HG02588 (cell line): ENCODE data around the gene TSSK3.
A peak's percentile ranks its signal among the peaks of the same experiment; 100 is the strongest.

Source experiments
- ATAC-seq: cut with Tn5 transposase; IDR thresholded peaks from one replicate; pipeline ENCODE4 v1.9.1; 2021; ENCODE audit warnings: mild to moderate bottlenecking, moderate library complexity; ENCODE audit not compliant: unreplicated experiment

TSSK3 gene, protein sequence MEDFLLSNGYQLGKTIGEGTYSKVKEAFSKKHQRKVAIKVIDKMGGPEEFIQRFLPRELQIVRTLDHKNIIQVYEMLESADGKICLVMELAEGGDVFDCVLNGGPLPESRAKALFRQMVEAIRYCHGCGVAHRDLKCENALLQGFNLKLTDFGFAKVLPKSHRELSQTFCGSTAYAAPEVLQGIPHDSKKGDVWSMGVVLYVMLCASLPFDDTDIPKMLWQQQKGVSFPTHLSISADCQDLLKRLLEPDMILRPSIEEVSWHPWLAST

GRCh38 chr1:32362474-32363313 is at the start of gene TSSK3, which contains the start of gene FAM229A:
TSSK3 (plus strand) TSS chr1:32362539; CDS start chr1:32362702, 163 bp downstream.
FAM229A (minus strand) TSS chr1:32362485; CDS start chr1:32362091, 394 bp downstream.
- no peak for ATAC-seq

DNA sequence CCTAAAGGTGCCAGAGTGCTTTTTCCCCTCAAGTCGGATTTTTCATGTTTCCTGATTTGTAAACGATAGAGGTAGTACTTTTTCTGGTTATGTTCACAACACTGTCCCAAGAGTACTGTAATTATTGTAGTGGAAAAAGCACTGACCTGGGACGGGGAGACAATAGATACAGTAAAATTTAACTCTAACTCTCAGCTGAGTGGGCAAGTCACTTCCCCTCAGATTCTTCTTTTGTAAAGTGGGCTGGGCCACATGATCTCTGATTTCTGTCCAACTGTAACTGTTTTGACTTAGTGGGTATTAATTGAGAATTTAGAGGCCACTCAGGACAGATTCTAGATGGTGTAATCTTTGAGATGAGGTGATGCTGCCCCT is 45.4 kb upstream of the TSSK3 start:
- ATAC-seq, result no peak

GRCh38 chr1:32318127-32318869 is 44.0 kb upstream of the TSSK3 start:
- ATAC-seq, result no peak

DNA sequence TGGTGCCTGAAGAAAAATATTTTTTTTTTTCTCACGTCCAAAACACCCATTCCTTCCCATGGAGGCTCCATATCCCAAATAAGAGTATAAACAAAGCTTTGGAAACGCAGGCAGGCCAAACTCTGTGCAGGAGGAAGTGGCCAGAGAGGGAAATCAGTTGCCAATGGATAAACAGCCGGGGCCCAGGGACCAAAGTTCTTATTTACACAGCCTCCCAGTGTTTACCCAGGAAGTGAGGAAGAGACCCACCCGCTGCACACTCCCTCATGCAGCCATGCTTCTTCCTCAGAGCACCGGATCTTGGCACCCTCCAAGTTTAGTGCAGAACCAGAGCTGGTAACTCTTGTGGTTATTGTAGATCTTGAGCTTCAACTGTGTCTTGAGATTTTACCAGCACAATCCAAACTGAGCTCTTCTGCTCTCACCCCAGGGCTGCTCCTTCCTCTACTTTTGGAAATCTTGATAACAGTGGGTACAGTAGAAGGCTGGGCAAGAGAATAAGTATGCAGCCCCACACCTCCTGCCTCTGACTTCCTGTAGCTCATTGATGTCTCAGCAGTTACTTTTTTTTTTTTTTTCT is 40.5 kb upstream of the TSSK3 start:
- no peak for ATAC-seq

- ATAC-seq, result no peak
These were observed 35.1 kb upstream of the TSSK3 start for GRCh38 chr1:32327204-32327603.

DNA sequence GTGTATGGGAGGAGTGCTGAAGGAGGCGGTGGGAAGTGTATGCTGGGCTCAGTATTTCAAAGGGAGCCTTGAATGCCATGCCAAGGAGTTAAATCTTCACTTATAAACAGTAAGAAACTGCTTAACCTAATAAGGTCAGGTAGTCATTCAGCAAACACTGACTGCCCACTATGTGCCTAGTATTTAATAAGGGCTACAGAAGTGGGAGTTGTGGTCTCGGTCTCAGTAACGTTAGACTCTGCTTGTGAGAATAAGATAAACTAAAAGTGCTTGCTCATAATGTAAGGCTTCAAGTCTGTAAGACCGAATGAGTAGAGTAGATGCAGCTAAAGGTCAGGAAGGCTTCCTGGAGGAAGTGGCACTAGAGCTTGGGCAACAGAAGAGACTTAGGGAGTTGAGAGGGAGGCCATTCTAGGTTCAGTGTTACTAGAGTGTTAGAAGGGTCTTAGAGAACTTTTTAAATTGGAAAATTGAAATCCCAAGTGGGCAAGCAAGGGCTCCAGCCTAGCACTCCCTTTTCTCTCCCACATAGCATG is 32.3 kb upstream of the TSSK3 start:
- ATAC-seq, result no peak

DNA sequence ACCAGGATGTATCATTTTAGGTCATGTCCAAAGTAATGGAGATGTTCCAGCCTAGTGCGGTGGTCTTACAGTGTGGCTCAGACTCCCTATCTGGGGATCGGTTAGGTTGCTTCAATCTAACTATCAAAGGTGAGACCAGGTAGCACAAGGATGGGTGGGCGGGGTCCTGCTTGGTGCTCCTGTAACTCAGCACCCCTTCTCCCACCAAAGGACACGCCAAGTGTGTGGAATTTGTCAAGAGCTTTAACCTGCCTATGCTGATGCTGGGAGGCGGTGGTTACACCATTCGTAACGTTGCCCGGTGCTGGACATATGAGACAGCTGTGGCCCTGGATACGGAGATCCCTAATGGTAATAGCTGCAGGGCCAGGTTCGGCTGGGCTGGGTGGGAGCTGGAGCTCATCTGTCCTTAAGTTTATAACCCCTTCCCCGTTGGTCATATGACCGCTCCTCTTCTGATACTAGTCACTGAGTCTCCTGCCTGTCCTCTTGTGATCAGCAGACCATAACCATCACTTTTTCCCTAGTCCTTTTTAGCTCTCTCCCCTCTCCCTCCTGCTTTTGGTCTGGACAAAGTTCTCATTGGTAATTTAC is 31.7 kb upstream of the TSSK3 start:
- ATAC-seq, result no peak

DNA sequence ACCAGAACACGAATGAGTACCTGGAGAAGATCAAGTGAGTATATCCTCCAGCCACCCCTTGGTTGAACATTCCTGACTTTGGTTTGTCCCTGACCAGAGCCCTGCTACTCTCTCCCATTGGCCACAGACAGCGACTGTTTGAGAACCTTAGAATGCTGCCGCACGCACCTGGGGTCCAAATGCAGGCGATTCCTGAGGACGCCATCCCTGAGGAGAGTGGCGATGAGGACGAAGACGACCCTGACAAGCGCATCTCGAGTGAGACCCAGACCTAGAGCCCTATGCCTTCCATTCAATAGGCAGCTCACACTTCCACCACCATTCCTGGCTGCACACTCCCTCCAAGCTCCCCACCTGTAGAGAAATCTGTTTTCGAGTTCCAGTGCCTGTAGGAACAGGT is 30.8 kb upstream of the TSSK3 start:
- no peak for ATAC-seq

DNA sequence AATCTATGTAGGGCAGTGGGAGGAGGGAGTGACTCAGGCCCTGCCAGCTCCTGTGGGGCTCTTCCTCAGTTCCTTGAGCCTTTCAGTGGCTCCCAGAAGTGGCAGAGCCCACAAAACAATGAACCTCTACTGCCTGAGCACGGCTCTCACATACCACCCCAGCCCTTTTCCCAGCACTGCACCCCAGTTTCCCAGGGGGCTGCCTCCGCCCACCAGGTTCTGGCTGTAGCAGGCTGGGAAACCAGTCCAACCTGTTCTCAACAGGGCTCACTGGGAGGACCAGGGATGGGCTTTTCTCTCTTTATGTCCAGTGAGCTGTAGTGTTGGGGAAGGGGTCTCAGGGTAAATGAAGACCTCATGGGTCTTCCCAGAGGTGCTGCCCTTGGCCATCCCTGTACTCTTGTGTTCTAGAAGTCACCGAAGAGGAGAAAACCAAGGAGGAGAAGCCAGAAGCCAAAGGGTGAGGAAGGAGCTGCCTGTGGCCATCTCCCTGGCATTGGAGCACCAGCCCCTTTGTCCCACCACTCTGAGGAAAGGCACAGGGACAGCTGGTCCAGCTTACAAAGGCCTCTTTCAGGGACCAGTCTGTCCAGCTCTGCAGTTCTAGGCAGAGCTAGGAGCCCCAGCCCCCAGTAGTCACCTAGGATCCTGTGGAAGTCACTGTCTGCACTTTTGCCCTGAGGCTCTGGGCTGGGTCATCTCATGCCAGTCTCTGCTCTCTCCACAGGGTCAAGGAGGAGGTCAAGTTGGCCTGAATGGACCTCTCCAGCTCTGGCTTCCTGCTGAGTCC is 29.9 kb upstream of the TSSK3 start:
- no peak for ATAC-seq

DNA sequence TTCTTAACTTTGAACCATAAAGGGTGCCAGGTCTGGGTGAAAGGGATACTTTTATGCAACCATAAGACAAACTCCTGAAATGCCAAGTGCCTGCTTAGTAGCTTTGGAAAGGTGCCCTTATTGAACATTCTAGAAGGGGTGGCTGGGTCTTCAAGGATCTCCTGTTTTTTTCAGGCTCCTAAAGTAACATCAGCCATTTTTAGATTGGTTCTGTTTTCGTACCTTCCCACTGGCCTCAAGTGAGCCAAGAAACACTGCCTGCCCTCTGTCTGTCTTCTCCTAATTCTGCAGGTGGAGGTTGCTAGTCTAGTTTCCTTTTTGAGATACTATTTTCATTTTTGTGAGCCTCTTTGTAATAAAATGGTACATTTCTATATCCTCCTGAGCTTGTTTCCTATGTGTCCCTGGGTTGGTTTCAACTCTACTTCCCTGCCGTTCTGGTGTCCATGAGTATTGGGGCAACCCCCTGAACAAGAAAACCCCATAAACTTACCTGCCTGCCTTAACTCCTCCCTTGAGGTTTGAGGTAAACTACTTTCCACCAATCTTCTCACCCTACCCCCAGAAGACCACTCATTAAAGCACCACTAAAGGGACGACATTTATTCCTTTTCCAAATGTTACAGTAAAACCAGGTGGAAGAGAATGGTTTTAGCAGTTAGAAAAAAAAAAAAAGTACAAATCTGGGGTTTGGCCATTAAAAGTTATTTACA is 28.9 kb upstream of the TSSK3 start:
- ATAC-seq, result no peak

GRCh38 chr1:32334274-32334861 is 28.0 kb upstream of the TSSK3 start:
- no peak for ATAC-seq

GRCh38 chr1:32334864-32335534 is 27.3 kb upstream of the TSSK3 start:
- ATAC-seq, result peak; percentile 16

- no peak for ATAC-seq
These were observed 26.9 kb upstream of the TSSK3 start for GRCh38 chr1:32335535-32335789.

DNA sequence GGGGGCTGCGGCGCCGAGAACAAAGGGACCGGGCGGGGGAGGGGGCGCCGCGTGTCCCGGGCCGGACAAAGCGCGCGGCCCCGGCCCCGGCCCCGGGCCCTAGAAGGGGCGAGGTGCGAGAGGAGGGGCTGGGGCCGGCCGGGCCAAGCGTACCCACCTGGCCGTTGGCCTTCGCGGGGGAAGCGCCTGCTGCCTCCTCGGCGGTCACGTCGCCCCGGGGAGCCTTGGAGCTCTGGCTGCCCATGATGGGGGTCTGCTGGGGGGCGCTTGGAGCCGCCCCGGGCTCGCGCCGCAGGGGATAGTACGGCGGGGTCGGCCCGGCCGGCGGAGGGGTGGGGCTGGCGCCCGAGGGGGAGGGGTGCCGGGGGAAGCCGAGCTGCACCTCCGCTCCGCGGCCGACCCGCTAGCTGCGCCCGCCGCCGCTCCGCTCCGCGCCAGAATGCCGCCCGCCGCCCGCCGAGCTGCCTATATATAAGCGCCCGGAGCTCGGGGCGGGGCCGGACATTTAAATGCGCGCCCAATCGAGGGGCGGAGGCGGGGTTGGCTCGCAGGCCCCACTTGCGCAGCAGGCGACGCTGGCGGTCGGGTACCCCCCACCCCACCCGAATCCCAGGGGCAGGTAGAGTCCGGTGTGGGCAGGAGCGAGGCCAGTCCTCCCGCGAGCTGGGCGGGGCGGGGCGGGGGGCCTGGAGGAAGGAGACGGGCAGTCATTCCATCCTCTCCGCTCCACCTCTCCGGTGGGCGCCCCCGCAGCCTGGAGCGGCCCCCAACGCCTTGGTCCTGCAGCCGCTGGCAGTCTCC is 26.3 kb upstream of the TSSK3 start, which contains the start of gene MARCKSL1:
Gene MARCKSL1 (minus strand): TSS at position 444 of the 801 bp plus-strand sequence. CDS start 200 bp downstream, at position 244.
- ATAC-seq, result peak; percentile 36

DNA sequence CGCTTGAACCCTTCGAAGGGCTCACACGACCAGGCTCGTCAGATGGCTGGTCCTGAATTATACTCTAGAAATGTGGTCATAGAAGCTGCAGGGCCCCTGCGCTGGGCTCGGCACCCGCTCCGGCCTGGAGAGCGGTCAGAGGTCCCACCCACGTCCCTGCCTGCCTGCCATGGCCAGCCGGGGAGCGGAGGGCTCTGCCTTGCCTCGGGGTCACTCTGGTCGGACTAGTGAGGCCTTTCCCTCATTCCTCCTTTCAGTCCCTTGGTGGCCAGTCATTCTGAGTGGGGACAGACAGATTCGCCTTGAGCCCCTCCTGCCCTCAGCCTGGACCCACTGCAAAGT is 25.8 kb upstream of the TSSK3 start:
- ATAC-seq, result no peak

GRCh38 chr1:32336963-32337675 is 25.2 kb upstream of the TSSK3 start:
- ATAC-seq, result no peak
